Measurements from ENCODE around the gene FTSJ1. TPM values are rescaled to one million over a fixed set of nuclear protein-coding genes. Genes with fewer than 3 reads are reported as not detected.

The FTSJ1 gene
- total RNA-seq, 1 experiment from 2014 or later, result 175 TPM

- no TSS peak for BruUV-seq (replicated peaks)
- no peak overlapping the region for H3K9ac ChIP-seq (ENCODE audit: low read length)
- no peaks in the 10 kb centered on the region for H3K36me3 ChIP-seq (ENCODE audit: low read depth, low read length)
- intact Hi-C loops (cut with micrococcal nuclease), result no loop called here
- H3K79me2 ChIP-seq (ENCODE audit: low read length), result no peaks in the 10 kb centered on the region
- no peaks in the 10 kb centered on the region for H3K9me2 ChIP-seq (replicated peaks; ENCODE audit: low read length)
- H3K4me3 ChIP-seq (ENCODE audit: low read length), result no peak overlapping the region
- H3F3A ChIP-seq (ENCODE audit: low read length, unreplicated experiment), result no peaks in the 10 kb centered on the region
- H3K4me2 ChIP-seq (ENCODE audit: low read length), result no peak overlapping the region
- DNase-seq, result no peak
- CTCF ChIA-PET, result no interaction called here
- no peaks in the 10 kb centered on the region for H4K20me1 ChIP-seq (ENCODE audit: low read length)
- no peaks in the 10 kb centered on the region for H3K9me3 ChIP-seq (ENCODE audit: low read length)
- no peak for ATAC-seq
- no peaks in the 10 kb centered on the region for H3K27me3 ChIP-seq (ENCODE audit: low read length)
- H3K4me1 ChIP-seq (ENCODE audit: insufficient read depth, low read length), result no peaks in the 10 kb centered on the region
- no peak overlapping the region for H2AFZ ChIP-seq (ENCODE audit: low read length)
- POLR2A ChIA-PET (ENCODE audit: unreplicated experiment), result no interaction called here
- TF ChIP-seq CTCF (conservative IDR thresholded peaks at IDR 0.05; ENCODE audit: low read depth, low read length), result no peak
- TF ChIP-seq EZH2 (IDR thresholded peaks at IDR 0.05; ENCODE audit: low read length, unreplicated experiment), result no peak
- TF ChIP-seq EZH2phosphoT487 (IDR thresholded peaks at IDR 0.05; ENCODE audit: borderline replicate concordance, low read length), result no peak
- no peak overlapping the region for H3K27ac ChIP-seq (ENCODE audit: low read length)
Measured at GRCh38 chrX:48456628-48457331, 19.2 kb upstream of the FTSJ1 start.

GRCh38 chrX:48458711-48459110 is 17.3 kb upstream of the FTSJ1 start:
- no peaks in the 10 kb centered on the region for H3K36me3 ChIP-seq (ENCODE audit: low read depth, low read length)
- no TSS peak for BruUV-seq (replicated peaks)
- DNase-seq (no peak), ATAC-seq (no peak)
- no peaks in the 10 kb centered on the region for H3K9me3 ChIP-seq (ENCODE audit: low read length)
- no peak for TF ChIP-seq EZH2phosphoT487 (IDR thresholded peaks at IDR 0.05; ENCODE audit: borderline replicate concordance, low read length)
- no peaks in the 10 kb centered on the region for H3K79me2 ChIP-seq (ENCODE audit: low read length)
- no peaks in the 10 kb centered on the region for H3K27me3 ChIP-seq (ENCODE audit: low read length)
- H2AFZ ChIP-seq (ENCODE audit: low read length), result no peak overlapping the region
- ChIA-PET POLR2A (ENCODE audit: unreplicated experiment) (no interaction called here), CTCF (no interaction called here)
- H3K4me2 ChIP-seq (ENCODE audit: low read length), result no peak overlapping the region
- no peak overlapping the region for H3K9ac ChIP-seq (ENCODE audit: low read length)
- H3F3A ChIP-seq (ENCODE audit: low read length, unreplicated experiment), result no peaks in the 10 kb centered on the region
- peaks cover 1% of the 10 kb centered on the region; the same call in 1 of the 2 replicates for H3K4me1 ChIP-seq (ENCODE audit: insufficient read depth, low read length)
- intact Hi-C loops (cut with micrococcal nuclease), result no loop called here
- no peak overlapping the region for H3K27ac ChIP-seq (ENCODE audit: low read length)
- H4K20me1 ChIP-seq (ENCODE audit: low read length), result no peaks in the 10 kb centered on the region
- H3K4me3 ChIP-seq (ENCODE audit: low read length), result no peak overlapping the region
- no peaks in the 10 kb centered on the region for H3K9me2 ChIP-seq (replicated peaks; ENCODE audit: low read length)

GRCh38 chrX:48459483-48459882 is 16.5 kb upstream of the FTSJ1 start:
- no peaks in the 10 kb centered on the region for H3K79me2 ChIP-seq (ENCODE audit: low read length)
- H3K36me3 ChIP-seq (ENCODE audit: low read depth, low read length), result no peaks in the 10 kb centered on the region
- H4K20me1 ChIP-seq (ENCODE audit: low read length), result no peaks in the 10 kb centered on the region
- no peak for DNase-seq
- no TSS peak for BruUV-seq (replicated peaks)
- ChIA-PET POLR2A (ENCODE audit: unreplicated experiment) (no interaction called here), CTCF (no interaction called here)
- H3K4me3 ChIP-seq (ENCODE audit: low read length), result no peak overlapping the region
- no peak for ATAC-seq
- H3K4me2 ChIP-seq (ENCODE audit: low read length), result no peak overlapping the region
- no peak overlapping the region for H3K9ac ChIP-seq (ENCODE audit: low read length)
- no peak overlapping the region for H2AFZ ChIP-seq (ENCODE audit: low read length)
- no peaks in the 10 kb centered on the region for H3F3A ChIP-seq (ENCODE audit: low read length, unreplicated experiment)
- H3K9me2 ChIP-seq (replicated peaks; ENCODE audit: low read length), result no peaks in the 10 kb centered on the region
- no peaks in the 10 kb centered on the region for H3K9me3 ChIP-seq (ENCODE audit: low read length)
- intact Hi-C loops (cut with micrococcal nuclease), result no loop called here
- no peak for TF ChIP-seq EZH2 (IDR thresholded peaks at IDR 0.05; ENCODE audit: low read length, unreplicated experiment)
- TF ChIP-seq EZH2phosphoT487 (IDR thresholded peaks at IDR 0.05; ENCODE audit: borderline replicate concordance, low read length), result no peak
- TF ChIP-seq CTCF (conservative IDR thresholded peaks at IDR 0.05; ENCODE audit: low read depth, low read length), result no peak
- peaks cover 6% of the 10 kb centered on the region for H3K4me1 ChIP-seq (ENCODE audit: insufficient read depth, low read length)
- H3K27me3 ChIP-seq (ENCODE audit: low read length), result no peaks in the 10 kb centered on the region
- H3K27ac ChIP-seq (ENCODE audit: low read length), result no peak overlapping the region

Data from PC-3 (cell line).